ENCODE data around the gene NGRN.
A peak's percentile ranks its signal among the peaks of the same experiment; 100 is the strongest.

Gene NGRN

GRCh38 chr15:90318591-90318990 lies 53.1 kb downstream of the NGRN start:
- DNase-seq (ENCODE audit: low read depth in 2 of 2): no peak

- peak; percentile 31 to 38 for DNase-seq (ENCODE audit: low read depth in 2 of 2)
These were observed 54.8 kb downstream of the NGRN start for GRCh38 chr15:90320062-90320884.

- no peak for DNase-seq (ENCODE audit: low read depth in 2 of 2)
These were observed 55.4 kb downstream of the NGRN start for GRCh38 chr15:90320885-90321278.
